GM21360 (cell line): ENCODE measurements around the gene UCKL1.
"Not testable (repeated sequence)": the region's sequence is repeated elsewhere in the genome, so short reads cannot be mapped to it uniquely, and the experiment has no call there.

Experiments used
- ATAC-seq: cut with Tn5 transposase; IDR thresholded peaks from one replicate; pipeline ENCODE4 v1.9.1; 2021; ENCODE audit warnings: mild to moderate bottlenecking, moderate library complexity; ENCODE audit not compliant: unreplicated experiment

UCKL1 gene

GRCh38 chr20:63945031-63945658 is 11.1 kb downstream of the UCKL1 start:
- no peak for ATAC-seq

- no peak for ATAC-seq
Measured at GRCh38 chr20:63944078-63944941, 11.9 kb downstream of the UCKL1 start.

GRCh38 chr20:63943808-63944077 is 12.5 kb downstream of the UCKL1 start:
- no peak for ATAC-seq

GRCh38 chr20:63942969-63943807 is 13.0 kb downstream of the UCKL1 start:
- ATAC-seq, result no peak

GRCh38 chr20:63942250-63942951 is 13.8 kb downstream of the UCKL1 start:
- ATAC-seq, result no peak

- no peak for ATAC-seq
Measured at GRCh38 chr20:63941282-63942081, 14.7 kb downstream of the UCKL1 start.

GRCh38 chr20:63940472-63941266 is 15.5 kb downstream of the UCKL1 start:
- ATAC-seq, result no peak

GRCh38 chr20:63940071-63940471 is 16.1 kb downstream of the UCKL1 start:
- no peak for ATAC-seq

- ATAC-seq, result no peak
Measured at GRCh38 chr20:63939061-63939935, 16.9 kb downstream of the UCKL1 start.

- ATAC-seq, result no peak
Measured at GRCh38 chr20:63937596-63937995, 18.6 kb downstream of the UCKL1 start.

- no peak for ATAC-seq
Measured at GRCh38 chr20:63935447-63935846, 20.8 kb downstream of the UCKL1 start.

GRCh38 chr20:63934271-63935068 is 21.7 kb downstream of the UCKL1 start:
- no peak for ATAC-seq

GRCh38 chr20:63933646-63934045 is 22.6 kb downstream of the UCKL1 start:
- no peak for ATAC-seq

GRCh38 chr20:63932606-63933160 is 23.5 kb downstream of the UCKL1 start:
- no peak for ATAC-seq

- no peak for ATAC-seq
Measured at GRCh38 chr20:63931735-63932134, 24.5 kb downstream of the UCKL1 start.

- no peak for ATAC-seq
Measured at GRCh38 chr20:63930971-63931553, 25.2 kb downstream of the UCKL1 start.

GRCh38 chr20:63929473-63929883 is 26.7 kb downstream of the UCKL1 start:
- not testable (repeated sequence) for ATAC-seq
